K562 (cell line): ENCODE measurements around the gene NFXL1. TPM values are rescaled to one million over a fixed set of nuclear protein-coding genes. Genes with fewer than 3 reads are reported as not detected.

Experiments
- ATAC-seq: fragments of 200-7000 bp; cut with Tn5 transposase; 3 replicates; pipeline ENCODE4 v1.9.1; 2020; ENCODE audit warnings: moderate library complexity
- BruUV-seq: library from RNA; stranded (reverse); fragments of 400-500 nt; replicated peaks from 2 replicates; lab custom pipeline; 2021; lab: Mats Ljungman, UMichigan
- CTCF ChIA-PET: fragments of 300-600 bp; formaldehyde crosslinking; extraction: SDS; loops from one replicate; lab custom pipeline; 2021; ENCODE audit warnings: low intra/inter-chr PET ratio; lab: Yijun Ruan, JAX
- POLR2A ChIA-PET: fragments of 300-600, 350-650 bp; sonication (Branson Sonifier 250); formaldehyde crosslinking; extraction: SDS; loops from one replicate; lab custom pipeline; 2021; ENCODE audit warnings: antibody characterized with exemption, inconsistent platforms; lab: Yijun Ruan, JAX
- DNase-seq, 4 experiments: peaks; one replicate each; pipeline versions ENCODE4 v3.0.0 to v3.0.0-alpha.2; 2011 to 2018; ENCODE audit warnings: low spot score in 3 of 4, mixed read lengths in 3 of 4; ENCODE audit errors: extremely low read depth in 1 of 4
- FAIRE-seq: peaks from 2 replicates; lab custom pipeline; 2011; peaks lifted over from hg19 to GRCh38; lab: Jason Lieb, UNC
- H2AFZ ChIP-seq: 2 replicates; pipeline ENCODE4 v1.6.0; 2011; ENCODE audit warnings: low read depth, low read length, control low read depth, inconsistent platforms
- H3K27ac ChIP-seq: fragments of 200-600 bp; 3 replicates; pipeline ENCODE4 v1.8.0; 2011; ENCODE audit warnings: low read depth, mild to moderate bottlenecking, control low read depth, inconsistent platforms, low read length, moderate library complexity, mixed read lengths; ENCODE audit errors: extremely low read depth
- H3K27me3 ChIP-seq, 2 experiments: fragments of 300-600 bp in 1 of 2; 2 replicates in 1 of 2; 3 replicates in 1 of 2; pipeline versions ENCODE4 v1.6.0 to v1.8.0; 2011; ENCODE audit warnings: inconsistent platforms in 2 of 2, low read length in 2 of 2, mild to moderate bottlenecking in 1 of 2, mixed read lengths in 1 of 2, moderate library complexity in 1 of 2; ENCODE audit not compliant: control insufficient read depth in 2 of 2, insufficient read depth in 2 of 2
- H3K36me3 ChIP-seq: fragments of 300-600 bp; 3 replicates; pipeline ENCODE4 v1.8.0; 2011; ENCODE audit warnings: mild to moderate bottlenecking, low read length, inconsistent platforms; ENCODE audit not compliant: control insufficient read depth, insufficient read depth
- H3K4me1 ChIP-seq, 2 experiments: fragments of 200-600 bp in 1 of 2; replicated peaks in 1 of 2; 2 replicates in 1 of 2; 3 replicates in 1 of 2; pipeline versions ENCODE4 v1.5.1 to v1.8.0; 2011; ENCODE audit warnings: inconsistent platforms in 2 of 2, low read length in 2 of 2, mild to moderate bottlenecking in 1 of 2, mixed read lengths in 1 of 2, moderate library complexity in 1 of 2; ENCODE audit not compliant: control insufficient read depth in 2 of 2, insufficient read depth in 2 of 2
- H3K4me2 ChIP-seq: 2 replicates; pipeline ENCODE4 v1.6.1; 2011; ENCODE audit warnings: low read length, control low read depth, inconsistent platforms, mixed read lengths; ENCODE audit not compliant: insufficient read depth
- H3K4me3 ChIP-seq: fragments of 200-600 bp; sonication (generic), shearing (Covaris generic); 2 replicates; pipeline ENCODE4 v1.5.1; 2016; ENCODE audit warnings: control low read depth, inconsistent platforms
- H3K79me2 ChIP-seq: fragments of 200-600 bp; 3 replicates; pipeline ENCODE4 v1.8.0; 2011; ENCODE audit warnings: low read length, inconsistent platforms; ENCODE audit not compliant: control insufficient read depth, insufficient read depth
- H3K9ac ChIP-seq, 2 experiments: 2 replicates each; pipeline versions ENCODE4 v1.6.0 to v1.6.1; 2011; ENCODE audit warnings: low read depth in 2 of 2, low read length in 2 of 2, control low read depth in 1 of 2, inconsistent platforms in 1 of 2, mild to moderate bottlenecking in 1 of 2, mixed read lengths in 1 of 2; ENCODE audit not compliant: insufficient read depth in 1 of 2
- H3K9me1 ChIP-seq: one replicate; pipeline ENCODE4 v1.6.0; 2011; ENCODE audit warnings: inconsistent platforms, mild to moderate bottlenecking, low read length, moderate library complexity; ENCODE audit not compliant: control insufficient read depth, insufficient read depth
- H3K9me3 ChIP-seq: replicated peaks from 2 replicates; pipeline ENCODE4 v1.5.1; 2011; ENCODE audit warnings: low read depth, low read length, inconsistent platforms; ENCODE audit not compliant: control insufficient read depth, insufficient read depth
- H4K20me1 ChIP-seq: replicated peaks from 2 replicates; pipeline ENCODE4 v1.6.1; 2011; ENCODE audit warnings: low read length, inconsistent platforms, mixed read lengths; ENCODE audit not compliant: control insufficient read depth, insufficient read depth
- BRF1 ChIP-seq: IDR thresholded peaks from 3 replicates; pipeline ENCODE4 v1.6.1; 2011; ENCODE audit warnings: borderline replicate concordance, mild to moderate bottlenecking; ENCODE audit not compliant: insufficient read length; ENCODE audit errors: extremely low read depth
- CHD1 ChIP-seq: fragments of 200-600 bp; sonication (generic); IDR thresholded peaks from one replicate; pipeline ENCODE4 v1.6.1; 2012; ENCODE audit warnings: mild to moderate bottlenecking, moderate library complexity, low read length, inconsistent platforms
- DDX20 ChIP-seq: fragments of 450-650 bp; IDR thresholded peaks from 2 replicates; pipeline ENCODE4 v1.6.1; 2016; ENCODE audit warnings: missing genetic modification characterization, low read depth, mild to moderate bottlenecking, missing compliant biosample characterization, moderate library complexity
- ETV1 ChIP-seq: fragments of 450-650 bp; conservative IDR thresholded peaks from 2 replicates; pipeline ENCODE4 v1.6.1; 2016; ENCODE audit warnings: missing genetic modification characterization, control low read depth, low read depth, missing compliant biosample characterization
- HDAC8 ChIP-seq: fragments of 450-650 bp; IDR thresholded peaks from 2 replicates; pipeline ENCODE4 v1.6.1; 2016; ENCODE audit warnings: mild to moderate bottlenecking, missing genetic modification characterization, moderate library complexity, missing compliant biosample characterization
- MAFG ChIP-seq: fragments of 450-650 bp; conservative IDR thresholded peaks from 2 replicates; pipeline ENCODE4 v1.6.1; 2016; ENCODE audit warnings: missing genetic modification characterization, missing compliant biosample characterization
- MTA3 ChIP-seq: fragments of 450-650 bp; formaldehyde crosslinking; IDR thresholded peaks from 2 replicates; pipeline ENCODE4 v1.6.1; 2017; ENCODE audit warnings: mild to moderate bottlenecking, borderline replicate concordance
- NFIX ChIP-seq: fragments of 250-450 bp; sonication (Bioruptor Pico); IDR thresholded peaks from 2 replicates; pipeline ENCODE4 v1.4.0; 2020; ENCODE audit warnings: low read depth, mild to moderate bottlenecking, moderate library complexity
- RCOR1 ChIP-seq, 2 experiments: IDR thresholded peaks; 2 replicates each; pipeline ENCODE4 v1.6.1; 2012; ENCODE audit warnings: low read depth in 2 of 2, low read length in 2 of 2, borderline replicate concordance in 1 of 2, improper control_type of control experiment in 1 of 2
- TOE1 ChIP-seq, 2 experiments: fragments of 450-650 bp in 1 of 2; sonication (generic) in 1 of 2; formaldehyde crosslinking in 1 of 2; IDR thresholded peaks; 2 replicates each; pipeline versions ENCODE4 v1.7.1 to v1.8.0; 2016 to 2022; ENCODE audit warnings: borderline replicate concordance in 2 of 2, mild to moderate bottlenecking in 2 of 2, antibody characterized with exemption in 1 of 2, inconsistent platforms in 1 of 2, low read depth in 1 of 2, missing genetic modification reagents in 1 of 2, moderate library complexity in 1 of 2
- ZC3H11A ChIP-seq: IDR thresholded peaks from 2 replicates; pipeline ENCODE4 v1.6.1; 2012; ENCODE audit warnings: low read depth, low read length, improper control_type of control experiment
- ZC3H4 ChIP-seq: sonication (generic); formaldehyde crosslinking; IDR thresholded peaks from 2 replicates; pipeline ENCODE4 v1.9.0; 2021; ENCODE audit warnings: missing genetic modification reagents, borderline replicate concordance
- ZNF584 ChIP-seq: fragments of 200-800 bp; sonication (Bioruptor generic); IDR thresholded peaks from 2 replicates; pipeline ENCODE4 v1.6.1; 2016; ENCODE audit warnings: low read depth, mild to moderate bottlenecking, missing genetic modification characterization, missing compliant biosample characterization
- WGBS: fragments of 100-300 bp; shearing (Covaris generic); methylation state at CpG from one replicate; pipeline ENCODE4 v1.1.6; 2016; ENCODE audit warnings: low coverage, mixed read lengths; ENCODE audit not compliant: insufficient coverage; ENCODE audit errors: missing lambda C conversion rate; 5-methylcytosine and 5-hydroxymethylcytosine counted together
- in situ Hi-C: fragments of 300-500 bp; cut with MboI; formaldehyde crosslinking; loops from 4 replicates; pipeline ENCODE4 v1.15.0; 2018; ENCODE audit warnings: inconsistent platforms, mixed read lengths
- intact Hi-C: fragments of 100-400 bp; cut with micrococcal nuclease; formaldehyde crosslinking; loops from 2 replicates; pipeline ENCODE4 v1.14.2; 2022
- polyA plus RNA-seq, 8 experiments: library from polyadenylated mRNA; depleted of rRNA in 4 of 8; stranded (reverse) in 5 of 8; unstranded in 3 of 8; fragments of >200 nt; fragmentation: Nextera tagmentation in 2 of 8; fragmentation: Illumina TruSeq in 1 of 8; extraction: Ambion mirVana in 2 of 8; extraction: Trizol in 1 of 8; gene quantifications; 2 replicates each; pipeline versions ENCODE4 v1.2.1 to v1.2.3, GENCODE V29; 2011 to 2014; ENCODE audit warnings: inconsistent platforms in 1 of 8, missing spikeins in 1 of 8
- total RNA-seq, 7 experiments: library from RNA; depleted of rRNA in 6 of 7; stranded (reverse); fragments of >200 nt in 6 of 7; fragmentation: Illumina TruSeq in 2 of 7; extraction: Trizol in 2 of 7; gene quantifications; 2 replicates each; pipeline versions ENCODE4 v1.2.1 to v1.2.3, GENCODE V29; 2011 to 2021; ENCODE audit warnings: low replicate concordance in 1 of 7
- TF ChIP-seq, protein P1 (sequence below): fragments of 250-450 bp; sonication (Bioruptor Pico); IDR thresholded peaks from 2 replicates; pipeline ENCODE4 v1.8.0; 2022; ENCODE audit warnings: moderate library complexity, mild to moderate bottlenecking, inconsistent platforms
- TF ChIP-seq, protein P2 (sequence below): fragments of 450-650 bp; IDR thresholded peaks from 2 replicates; pipeline ENCODE4 v1.6.1; 2017; ENCODE audit warnings: antibody characterized with exemption, mild to moderate bottlenecking

NFXL1 gene
- total and polyA plus RNA-seq, 9 of the 15 experiments (the other 6 are each of a cell fraction or from before 2014, with no cell fraction given): 7.5 to 27.0 (median 10.6) TPM

DNA sequence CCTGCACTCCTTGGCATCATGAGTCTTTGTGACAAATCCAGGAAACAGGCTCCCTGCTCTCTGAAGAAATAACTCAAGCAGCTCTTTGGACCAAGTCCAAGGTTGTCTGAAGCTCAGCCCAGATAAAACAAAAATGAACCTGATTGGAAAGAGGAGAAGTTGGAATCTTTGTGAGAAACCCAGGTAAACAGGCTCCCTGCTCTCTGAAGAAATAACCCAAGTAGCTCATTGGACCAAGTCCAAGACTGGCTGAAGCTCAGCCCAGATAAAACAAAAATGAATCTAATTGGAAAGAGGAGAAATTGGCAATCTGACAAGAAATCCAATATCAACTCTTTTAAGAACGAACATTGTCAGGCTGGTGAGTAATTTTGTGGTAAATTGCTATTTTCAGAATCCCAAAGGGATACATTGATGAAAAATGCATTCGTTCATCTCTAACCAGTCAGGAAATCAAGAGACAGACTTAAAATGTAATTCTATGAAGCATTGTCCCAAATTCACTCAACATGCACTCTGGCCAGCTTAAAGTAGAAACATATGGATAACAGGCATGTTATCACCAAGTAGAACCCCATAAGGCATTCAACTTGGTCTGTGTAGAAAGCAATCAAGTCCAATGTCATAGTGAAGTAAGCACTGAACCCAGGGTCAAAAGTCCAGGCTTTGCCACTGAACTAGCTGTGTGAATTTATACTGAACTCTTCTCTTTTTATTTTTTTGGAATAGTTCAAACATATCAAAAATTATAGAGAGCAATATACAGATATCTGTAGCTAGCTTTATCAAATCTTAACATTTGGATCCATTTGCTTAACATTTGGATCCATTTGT, 16.8 kb upstream of the NFXL1 start:
- Histone ChIP-seq H3K79me2 (no peaks in the 10 kb centered on the region), H3K9ac (no peak overlapping the region), H3K27me3 (no peaks in the 10 kb centered on the region; a peak in 3 of 5 replicates), H3K27ac (no peak overlapping the region), H4K20me1 (no peaks in the 10 kb centered on the region), H3K4me2 (no peak overlapping the region), H3K4me3 (no peak overlapping the region), H2AFZ (no peak overlapping the region), H3K4me1 (no peaks in the 10 kb centered on the region; a peak in 1 of 5 replicates), H3K36me3 (no peaks in the 10 kb centered on the region), H3K9me1 (no peaks in the 10 kb centered on the region), H3K9me3 (no peaks in the 10 kb centered on the region)
- no peak for FAIRE-seq
- ATAC-seq: no peak
- intact Hi-C loops (loop anchor here (5.0 to 10.0 kb wide), 3 partner anchors 224 to 1086 kb away; no protein-coding TSS in a partner anchor), in situ Hi-C loops (no loop called here)
- WGBS: 0% methylated on average over 2 of the region's 2 CpGs
- ChIA-PET POLR2A (interaction anchor here (0.6 kb wide), 1 partner anchor 199 kb away, joined by 4 read pairs; no protein-coding TSS in a partner anchor), CTCF (no interaction called here)
- DNase-seq: no peak
- BruUV-seq: no TSS peak
- TF ChIP-seq NFIX (CRISPR knock-in tag): no peak
- TF ChIP-seq ZNF584: no peak
- TF ChIP-seq BRF1: no peak
- TF ChIP-seq, protein P1, sequence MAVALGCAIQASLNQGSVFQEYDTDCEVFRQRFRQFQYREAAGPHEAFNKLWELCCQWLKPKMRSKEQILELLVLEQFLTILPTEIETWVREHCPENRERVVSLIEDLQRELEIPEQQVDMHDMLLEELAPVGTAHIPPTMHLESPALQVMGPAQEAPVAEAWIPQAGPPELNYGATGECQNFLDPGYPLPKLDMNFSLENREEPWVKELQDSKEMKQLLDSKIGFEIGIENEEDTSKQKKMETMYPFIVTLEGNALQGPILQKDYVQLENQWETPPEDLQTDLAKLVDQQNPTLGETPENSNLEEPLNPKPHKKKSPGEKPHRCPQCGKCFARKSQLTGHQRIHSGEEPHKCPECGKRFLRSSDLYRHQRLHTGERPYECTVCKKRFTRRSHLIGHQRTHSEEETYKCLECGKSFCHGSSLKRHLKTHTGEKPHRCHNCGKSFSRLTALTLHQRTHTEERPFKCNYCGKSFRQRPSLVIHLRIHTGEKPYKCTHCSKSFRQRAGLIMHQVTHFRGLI (CRISPR knock-in tag): no peak
- no peak for TF ChIP-seq CHD1
- no peak for TF ChIP-seq DDX20 (tag)
- no peak for TF ChIP-seq ETV1 (tag)
- no peak for TF ChIP-seq TOE1 (IDR thresholded peaks at IDR 0.05; ENCODE audit: borderline replicate concordance)
- TF ChIP-seq TOE1 (CRISPR knock-in tag; IDR thresholded peaks at IDR 0.05; ENCODE audit: borderline replicate concordance, low read depth): no peak
- no peak for TF ChIP-seq ZC3H11A
- no peak for TF ChIP-seq MAFG (tag)
- no peak for TF ChIP-seq ZC3H4 (CRISPR knock-in tag)
- TF ChIP-seq RCOR1 (IDR thresholded peaks at IDR 0.05; ENCODE audit: borderline replicate concordance in 1 of 2, low read depth in 2 of 2, low read length in 2 of 2): no peak
- TF ChIP-seq HDAC8: no peak
- TF ChIP-seq, protein P2, sequence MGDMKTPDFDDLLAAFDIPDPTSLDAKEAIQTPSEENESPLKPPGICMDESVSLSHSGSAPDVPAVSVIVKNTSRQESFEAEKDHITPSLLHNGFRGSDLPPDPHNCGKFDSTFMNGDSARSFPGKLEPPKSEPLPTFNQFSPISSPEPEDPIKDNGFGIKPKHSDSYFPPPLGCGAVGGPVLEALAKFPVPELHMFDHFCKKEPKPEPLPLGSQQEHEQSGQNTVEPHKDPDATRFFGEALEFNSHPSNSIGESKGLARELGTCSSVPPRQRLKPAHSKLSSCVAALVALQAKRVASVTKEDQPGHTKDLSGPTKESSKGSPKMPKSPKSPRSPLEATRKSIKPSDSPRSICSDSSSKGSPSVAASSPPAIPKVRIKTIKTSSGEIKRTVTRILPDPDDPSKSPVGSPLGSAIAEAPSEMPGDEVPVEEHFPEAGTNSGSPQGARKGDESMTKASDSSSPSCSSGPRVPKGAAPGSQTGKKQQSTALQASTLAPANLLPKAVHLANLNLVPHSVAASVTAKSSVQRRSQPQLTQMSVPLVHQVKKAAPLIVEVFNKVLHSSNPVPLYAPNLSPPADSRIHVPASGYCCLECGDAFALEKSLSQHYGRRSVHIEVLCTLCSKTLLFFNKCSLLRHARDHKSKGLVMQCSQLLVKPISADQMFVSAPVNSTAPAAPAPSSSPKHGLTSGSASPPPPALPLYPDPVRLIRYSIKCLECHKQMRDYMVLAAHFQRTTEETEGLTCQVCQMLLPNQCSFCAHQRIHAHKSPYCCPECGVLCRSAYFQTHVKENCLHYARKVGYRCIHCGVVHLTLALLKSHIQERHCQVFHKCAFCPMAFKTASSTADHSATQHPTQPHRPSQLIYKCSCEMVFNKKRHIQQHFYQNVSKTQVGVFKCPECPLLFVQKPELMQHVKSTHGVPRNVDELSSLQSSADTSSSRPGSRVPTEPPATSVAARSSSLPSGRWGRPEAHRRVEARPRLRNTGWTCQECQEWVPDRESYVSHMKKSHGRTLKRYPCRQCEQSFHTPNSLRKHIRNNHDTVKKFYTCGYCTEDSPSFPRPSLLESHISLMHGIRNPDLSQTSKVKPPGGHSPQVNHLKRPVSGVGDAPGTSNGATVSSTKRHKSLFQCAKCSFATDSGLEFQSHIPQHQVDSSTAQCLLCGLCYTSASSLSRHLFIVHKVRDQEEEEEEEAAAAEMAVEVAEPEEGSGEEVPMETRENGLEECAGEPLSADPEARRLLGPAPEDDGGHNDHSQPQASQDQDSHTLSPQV: no peak
- no peak for TF ChIP-seq MTA3
